ENCODE results near the gene FXYD1.

Gene FXYD1

GRCh38 chr19:35176181-35176570 is 37.6 kb downstream of the FXYD1 start:
- DNase-seq (no peak), ATAC-seq (ENCODE audit: insufficient read depth, low read depth) (no peak)
- no peaks in the 10 kb centered on the region for H4K20me1 ChIP-seq (ENCODE audit: insufficient read depth, low read length)
- H3K4me1 ChIP-seq (ENCODE audit: insufficient read depth, low read length), result no peaks in the 10 kb centered on the region
- H3K4me2 ChIP-seq (ENCODE audit: insufficient read depth, low read length), result no peak overlapping the region
- no peaks in the 10 kb centered on the region for H3K79me2 ChIP-seq (ENCODE audit: insufficient read depth, low read length)
- no peaks in the 10 kb centered on the region for H3K36me3 ChIP-seq (ENCODE audit: insufficient read depth, low read length)
- TF ChIP-seq CTCF (IDR thresholded peaks at IDR 0.05; ENCODE audit: borderline replicate concordance, extremely low read depth, low read length, poor library complexity, severe bottlenecking), result no peak
- no peaks in the 10 kb centered on the region for H3K9me3 ChIP-seq (ENCODE audit: insufficient read depth, low read length, severe bottlenecking)
- no peak overlapping the region for H2AFZ ChIP-seq (ENCODE audit: low read depth, low read length)
- H3K9ac ChIP-seq (ENCODE audit: low read depth, low read length), result no peak overlapping the region
- no peak overlapping the region for H3K27ac ChIP-seq (ENCODE audit: low read length)
- H3K4me3 ChIP-seq (ENCODE audit: low read depth in 1 of 2, low read length in 2 of 2), result no peak overlapping the region
- no peaks in the 10 kb centered on the region for H3K27me3 ChIP-seq (ENCODE audit: insufficient read depth, low read length, poor library complexity)

DNA sequence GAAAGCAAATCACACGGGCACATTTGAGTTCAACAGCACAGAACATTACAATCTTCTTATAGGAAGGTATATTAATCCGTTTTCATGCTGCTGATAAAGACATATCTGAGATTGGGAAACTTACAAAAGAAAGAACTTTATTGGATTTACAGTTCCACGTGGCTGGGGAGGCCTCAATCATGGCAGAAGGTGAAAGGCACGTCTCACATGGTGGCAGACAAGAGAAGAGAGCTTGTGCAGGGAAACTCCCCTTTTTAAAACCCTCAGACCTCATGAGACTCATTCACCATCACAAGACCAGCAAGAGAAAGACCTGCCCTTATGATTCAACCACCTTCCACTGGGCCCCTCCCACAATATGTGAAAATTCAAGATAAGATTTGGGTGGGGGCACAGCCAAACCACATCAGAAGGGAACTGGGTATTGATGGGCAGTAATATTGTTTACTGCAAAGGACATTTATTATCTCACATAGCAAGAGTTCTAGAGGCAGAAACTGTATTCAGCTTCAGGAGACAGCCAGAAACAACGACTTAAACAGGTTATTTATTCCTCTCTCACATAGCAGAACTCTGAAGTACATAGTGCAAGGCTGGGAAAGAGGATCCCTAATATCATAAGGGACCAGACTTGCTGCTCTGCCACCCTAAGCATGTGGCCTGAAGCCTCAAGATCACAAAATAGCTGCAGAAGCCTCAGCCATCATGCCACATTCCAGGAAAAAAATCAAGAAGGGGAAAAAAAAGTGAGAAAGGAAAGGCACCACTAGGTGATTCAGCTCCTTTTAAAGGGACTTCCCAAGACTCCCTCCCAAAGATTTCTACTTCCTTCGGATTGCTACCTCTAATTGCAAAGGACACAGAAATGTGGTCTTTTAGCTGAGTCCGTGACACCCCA is 39.0 kb downstream of the FXYD1 start:
- H4K20me1 ChIP-seq (ENCODE audit: insufficient read depth, low read length), result no peaks in the 10 kb centered on the region
- H3K4me3 ChIP-seq (ENCODE audit: low read depth in 1 of 2, low read length in 2 of 2), result no peak overlapping the region
- H3K9ac ChIP-seq (ENCODE audit: low read depth, low read length), result no peak overlapping the region
- TF ChIP-seq EZH2 (IDR thresholded peaks at IDR 0.05; ENCODE audit: borderline replicate concordance, low read depth, low read length, severe bottlenecking) (no peak), CTCF (IDR thresholded peaks at IDR 0.05; ENCODE audit: borderline replicate concordance, extremely low read depth, low read length, poor library complexity, severe bottlenecking) (no peak)
- no peak for ATAC-seq (ENCODE audit: insufficient read depth, low read depth)
- no peaks in the 10 kb centered on the region for H3K27me3 ChIP-seq (ENCODE audit: insufficient read depth, low read length, poor library complexity)
- H3K27ac ChIP-seq (ENCODE audit: low read length), result no peak overlapping the region
- no peaks in the 10 kb centered on the region for H3K36me3 ChIP-seq (ENCODE audit: insufficient read depth, low read length)
- no peak overlapping the region for H2AFZ ChIP-seq (ENCODE audit: low read depth, low read length)
- H3K4me1 ChIP-seq (ENCODE audit: insufficient read depth, low read length), result no peaks in the 10 kb centered on the region
- no peaks in the 10 kb centered on the region for H3K9me3 ChIP-seq (ENCODE audit: insufficient read depth, low read length, severe bottlenecking)
- no peaks in the 10 kb centered on the region for H3K79me2 ChIP-seq (ENCODE audit: insufficient read depth, low read length)
- no peak overlapping the region for H3K4me2 ChIP-seq (ENCODE audit: insufficient read depth, low read length)
- DNase-seq, result no peak

DNA sequence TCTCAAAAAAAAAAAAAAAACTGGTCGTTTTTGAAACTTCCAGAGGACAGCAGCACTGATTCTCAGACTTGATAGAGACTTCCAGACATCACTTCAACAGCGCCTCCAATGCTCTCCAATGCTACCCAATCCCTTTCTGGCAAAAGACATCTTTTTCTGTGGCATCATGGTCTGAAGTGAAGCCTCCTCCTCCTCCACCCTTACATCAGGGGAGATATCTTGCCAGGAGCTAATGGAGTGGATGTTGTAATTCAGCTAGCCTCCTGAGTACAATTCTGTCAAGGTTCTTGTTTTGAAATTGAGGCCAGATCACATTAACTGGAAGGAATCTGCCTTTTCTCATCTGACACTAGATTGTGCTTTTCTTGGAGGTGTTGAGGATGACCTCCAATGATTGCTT is 40.1 kb downstream of the FXYD1 start:
- no peaks in the 10 kb centered on the region for H3K36me3 ChIP-seq (ENCODE audit: insufficient read depth, low read length)
- no peak overlapping the region for H3K4me3 ChIP-seq (ENCODE audit: low read depth in 1 of 2, low read length in 2 of 2)
- no peaks in the 10 kb centered on the region for H4K20me1 ChIP-seq (ENCODE audit: insufficient read depth, low read length)
- no peak overlapping the region for H2AFZ ChIP-seq (ENCODE audit: low read depth, low read length)
- DNase-seq (no peak), ATAC-seq (ENCODE audit: insufficient read depth, low read depth) (no peak)
- no peaks in the 10 kb centered on the region for H3K79me2 ChIP-seq (ENCODE audit: insufficient read depth, low read length)
- no peak overlapping the region for H3K27ac ChIP-seq (ENCODE audit: low read length)
- no peaks in the 10 kb centered on the region for H3K4me1 ChIP-seq (ENCODE audit: insufficient read depth, low read length)
- H3K27me3 ChIP-seq (ENCODE audit: insufficient read depth, low read length, poor library complexity), result no peaks in the 10 kb centered on the region
- no peak overlapping the region for H3K4me2 ChIP-seq (ENCODE audit: insufficient read depth, low read length)
- TF ChIP-seq CTCF (IDR thresholded peaks at IDR 0.05; ENCODE audit: borderline replicate concordance, extremely low read depth, low read length, poor library complexity, severe bottlenecking) (no peak), EZH2 (IDR thresholded peaks at IDR 0.05; ENCODE audit: borderline replicate concordance, low read depth, low read length, severe bottlenecking) (no peak)
- H3K9me3 ChIP-seq (ENCODE audit: insufficient read depth, low read length, severe bottlenecking), result no peaks in the 10 kb centered on the region
- H3K9ac ChIP-seq (ENCODE audit: low read depth, low read length), result no peak overlapping the region

All from DND-41 (cell line).